NCI-H748 (cell line): ENCODE data around the gene MED31.
"Not testable (repeated sequence)": the region's sequence is repeated elsewhere in the genome, so short reads cannot be mapped to it uniquely, and the experiment has no call there.

ENCODE experiments used
- DNase-seq: peaks from one replicate; lab custom pipeline; 2025; ENCODE audit not compliant: unreplicated experiment; lab: John Stamatoyannopoulos, UW

Gene MED31

DNA sequence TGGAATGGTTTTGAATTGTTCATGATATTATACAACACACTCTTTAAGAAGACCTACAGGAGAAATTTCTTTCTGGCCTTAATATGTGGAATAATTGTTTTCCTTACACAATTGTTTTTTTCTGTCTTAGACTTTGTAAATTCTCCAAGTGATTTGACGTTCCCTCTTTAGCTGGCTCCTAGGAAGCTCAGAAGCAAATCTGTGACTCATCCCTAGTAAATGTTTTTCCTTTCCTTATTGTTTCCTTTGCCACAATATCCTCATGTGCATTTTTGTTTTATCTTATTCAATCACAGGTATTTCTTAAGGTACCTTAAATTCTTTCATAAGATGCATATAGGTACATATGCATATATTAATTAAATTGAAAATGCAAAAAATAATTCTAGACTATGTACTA is 24.4 kb downstream of the MED31 start:
- DNase-seq = no peak

DNA sequence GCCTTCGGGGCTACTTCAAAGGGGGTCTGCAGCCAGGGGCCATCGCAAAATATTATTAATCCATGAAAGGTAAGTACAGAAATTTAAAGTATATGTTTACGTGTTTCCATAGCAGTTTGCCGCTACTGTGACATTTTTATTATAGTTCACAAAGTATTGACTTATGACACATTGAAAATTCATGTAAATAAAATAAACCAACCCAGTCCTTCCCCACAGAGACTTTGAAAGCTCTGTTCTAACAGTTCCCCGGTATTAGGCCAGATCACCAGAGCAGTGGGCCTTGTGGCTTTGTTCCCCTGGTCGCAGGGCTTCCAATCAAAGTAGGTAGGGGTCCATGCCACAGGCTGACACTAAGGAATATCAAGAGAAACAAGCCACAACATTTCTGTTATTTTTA is 24.8 kb downstream of the MED31 start:
- DNase-seq = no peak

- DNase-seq = no peak
Observed at GRCh38 chr17:6623941-6624340, 27.5 kb downstream of the MED31 start.

DNA sequence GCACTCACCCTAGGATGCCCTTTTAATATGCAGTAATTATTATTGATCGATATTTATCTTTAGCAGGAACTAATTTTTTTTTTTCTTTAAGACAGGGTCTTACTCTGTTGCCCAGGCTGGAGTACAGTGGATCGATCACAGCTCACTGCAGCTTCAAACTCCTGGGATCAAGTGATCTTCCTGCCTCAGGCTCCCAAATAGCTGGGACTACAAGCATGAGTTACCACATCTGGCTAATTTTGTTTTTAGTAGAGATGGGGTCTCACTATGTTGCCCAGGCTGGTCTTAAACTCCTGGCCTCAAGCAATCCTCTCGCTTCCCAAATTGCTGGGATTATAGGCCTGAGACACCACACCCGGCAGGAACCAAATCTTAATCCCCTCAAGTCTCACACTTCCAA is 40.2 kb downstream of the MED31 start:
- DNase-seq = no peak

DNA sequence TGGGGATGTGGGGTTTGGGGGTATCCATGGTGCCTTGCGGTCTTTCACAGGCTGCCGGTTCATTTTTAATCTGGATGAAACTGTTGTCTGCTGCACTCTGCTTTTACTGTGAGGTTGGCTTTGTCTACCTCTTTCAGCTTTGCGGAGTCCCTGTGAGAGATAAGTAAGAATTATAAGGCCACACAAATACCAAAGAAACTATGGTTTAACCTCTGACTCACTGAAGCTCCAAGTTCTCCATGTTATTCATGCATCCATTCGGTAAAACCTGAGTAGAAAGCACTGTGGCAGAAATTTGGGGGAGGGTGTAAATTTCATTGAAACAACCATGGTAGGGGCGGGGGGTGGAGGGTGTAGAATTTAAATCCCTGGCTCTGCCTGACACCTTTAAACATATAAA is 41.4 kb downstream of the MED31 start:
- no peak for DNase-seq

DNA sequence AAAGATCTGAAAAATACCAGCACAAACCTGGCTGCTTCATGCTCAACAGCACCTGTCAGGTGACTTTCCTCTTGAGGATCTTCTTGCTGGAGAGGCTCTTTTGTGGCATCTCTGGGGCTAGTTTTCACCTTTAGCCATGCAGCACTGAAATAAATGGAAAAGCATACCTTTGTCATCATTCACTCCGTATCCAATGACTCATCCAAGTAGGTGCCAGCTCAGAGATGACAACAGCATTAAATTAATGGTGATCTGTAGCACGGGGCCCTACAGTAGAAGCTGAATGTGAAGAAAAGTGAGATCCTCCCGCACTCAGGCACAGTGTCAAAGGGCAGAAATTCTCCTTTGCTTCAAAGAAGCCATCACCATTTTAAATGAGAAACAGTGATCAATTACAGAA is 43.1 kb downstream of the MED31 start:
- no peak for DNase-seq

GRCh38 chr17:6605142-6605541 is 46.3 kb downstream of the MED31 start:
- DNase-seq = no peak

- no peak for DNase-seq
Observed at GRCh38 chr17:6603744-6604325, 47.6 kb downstream of the MED31 start.

- no peak for DNase-seq
Observed at GRCh38 chr17:6602141-6602540, 49.3 kb downstream of the MED31 start.

DNA sequence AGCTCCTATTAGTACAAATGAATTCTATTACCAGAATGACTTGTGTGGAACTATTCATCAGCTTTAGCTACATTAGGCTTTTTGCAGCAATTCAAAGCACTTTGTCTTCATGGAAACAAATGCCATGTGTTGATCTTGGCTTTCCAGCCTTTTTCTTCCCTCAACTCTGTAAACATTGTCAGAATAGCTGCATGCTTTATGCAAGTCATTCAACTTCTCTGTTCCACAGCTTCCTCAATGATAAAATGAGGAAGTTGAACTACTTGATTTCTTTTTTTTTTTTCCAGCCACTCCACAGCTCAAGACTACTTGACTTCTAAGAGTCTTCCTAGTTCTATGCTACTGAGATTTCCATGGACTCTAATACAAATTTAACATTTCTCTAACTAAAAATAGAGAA is 52.0 kb downstream of the MED31 start:
- DNase-seq = no peak

- DNase-seq = no peak
Observed at GRCh38 chr17:6597727-6598126, 53.7 kb downstream of the MED31 start.

- no peak for DNase-seq
Observed at GRCh38 chr17:6596941-6597340, 54.5 kb downstream of the MED31 start.

GRCh38 chr17:6596511-6596910 is 54.9 kb downstream of the MED31 start:
- no peak for DNase-seq

DNA sequence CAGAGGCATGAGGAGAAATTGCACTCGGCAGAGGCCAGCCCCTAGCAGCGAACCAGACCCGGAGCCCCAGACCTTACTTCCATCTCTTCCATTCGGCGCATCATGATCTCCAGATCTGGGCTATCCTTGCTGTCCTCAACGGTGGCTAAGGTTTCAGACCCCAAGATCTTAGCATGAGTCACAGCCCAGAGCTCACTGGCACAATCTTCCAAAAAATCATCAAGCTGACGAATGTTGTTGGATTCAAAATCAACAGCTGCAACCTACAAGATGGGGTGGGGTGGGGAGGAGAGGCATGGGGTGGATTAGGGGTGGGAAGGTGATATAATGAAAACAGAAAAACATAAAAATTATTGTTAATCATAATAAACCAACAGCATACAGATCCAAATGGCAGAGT is 55.3 kb downstream of the MED31 start:
- DNase-seq = no peak

GRCh38 chr17:6593371-6593770 is 58.0 kb downstream of the MED31 start:
- not testable (repeated sequence) for DNase-seq
